ENCODE data around the gene ST6GALNAC2.
"Not testable (repeated sequence)": the region's sequence is repeated elsewhere in the genome, so short reads cannot be mapped to it uniquely, and the experiment has no call there.

The ST6GALNAC2 gene

GRCh38 chr17:76585649-76586593 is at the start of gene ST6GALNAC2:
Gene ST6GALNAC2, minus strand, starts transcription at chr17:76585860. Its CDS starts 52 bp downstream, at chr17:76585808.
- peak; percentile 23 for DNase-seq

- DNase-seq = no peak
These were observed 49.4 kb upstream of the ST6GALNAC2 start for GRCh38 chr17:76635039-76635438.

- no peak for DNase-seq
These were observed 48.1 kb upstream of the ST6GALNAC2 start for GRCh38 chr17:76633628-76634328.

GRCh38 chr17:76631821-76632565 is 46.3 kb upstream of the ST6GALNAC2 start:
- no peak for DNase-seq

GRCh38 chr17:76630151-76630550 is 44.5 kb upstream of the ST6GALNAC2 start:
- no peak for DNase-seq

GRCh38 chr17:76627510-76627909 is 41.9 kb upstream of the ST6GALNAC2 start:
- no peak for DNase-seq

GRCh38 chr17:76626442-76626841 is 40.8 kb upstream of the ST6GALNAC2 start:
- no peak for DNase-seq

- DNase-seq = no peak
These were observed 39.8 kb upstream of the ST6GALNAC2 start for GRCh38 chr17:76625496-76625895.

- peak; percentile 59 for DNase-seq
These were observed 37.8 kb upstream of the ST6GALNAC2 start for GRCh38 chr17:76623271-76624146.

GRCh38 chr17:76617838-76618237 is 32.2 kb upstream of the ST6GALNAC2 start:
- no peak for DNase-seq

GRCh38 chr17:76614912-76615617 is 29.4 kb upstream of the ST6GALNAC2 start:
- no peak for DNase-seq

GRCh38 chr17:76614064-76614759 is 28.6 kb upstream of the ST6GALNAC2 start:
- DNase-seq = not testable (repeated sequence)

GRCh38 chr17:76612977-76613851 is 27.6 kb upstream of the ST6GALNAC2 start:
- no peak for DNase-seq

- no peak for DNase-seq
These were observed 26.8 kb upstream of the ST6GALNAC2 start for GRCh38 chr17:76612465-76612864.

- DNase-seq = no peak
These were observed 26.1 kb upstream of the ST6GALNAC2 start for GRCh38 chr17:76611758-76612157.

GRCh38 chr17:76611080-76611749 is 25.6 kb upstream of the ST6GALNAC2 start:
- DNase-seq = not testable (repeated sequence)

- not testable (repeated sequence) for DNase-seq
These were observed 21.0 kb upstream of the ST6GALNAC2 start for GRCh38 chr17:76606685-76607084.

GRCh38 chr17:76601065-76601464 is 15.4 kb upstream of the ST6GALNAC2 start:
- no peak for DNase-seq

All from GDM1 (cell line).